Measurements from ENCODE around the gene GLI3.

The GLI3 gene

GRCh38 chr7:42071372-42072261 lies 165.4 kb downstream of the GLI3 start:
- DNase-seq: no peak

GRCh38 chr7:42070068-42070467 lies 166.9 kb downstream of the GLI3 start:
- no peak for DNase-seq

- DNase-seq: no peak
Measured at GRCh38 chr7:42069590-42069989, 167.4 kb downstream of the GLI3 start.

- DNase-seq: no peak
Measured at GRCh38 chr7:42068554-42069280, 168.3 kb downstream of the GLI3 start.

GRCh38 chr7:42065942-42066341 lies 171.1 kb downstream of the GLI3 start:
- DNase-seq: no peak

GRCh38 chr7:42065015-42065414 lies 172.0 kb downstream of the GLI3 start:
- DNase-seq: no peak

GRCh38 chr7:42064534-42064933 lies 172.5 kb downstream of the GLI3 start:
- DNase-seq: no peak

GRCh38 chr7:42059275-42059674 lies 177.7 kb downstream of the GLI3 start:
- no peak for DNase-seq

GRCh38 chr7:42057331-42057730 lies 179.7 kb downstream of the GLI3 start:
- DNase-seq: no peak

GRCh38 chr7:42055171-42055570 lies 181.8 kb downstream of the GLI3 start:
- DNase-seq: no peak

GRCh38 chr7:42053834-42054233 lies 183.2 kb downstream of the GLI3 start:
- no peak for DNase-seq

GRCh38 chr7:42049761-42050160 lies 187.2 kb downstream of the GLI3 start:
- no peak for DNase-seq

GRCh38 chr7:42046483-42046882 lies 190.5 kb downstream of the GLI3 start:
- DNase-seq: no peak

- no peak for DNase-seq
Measured at GRCh38 chr7:42045961-42046360, 191.0 kb downstream of the GLI3 start.

GRCh38 chr7:42039921-42040320 lies 197.1 kb downstream of the GLI3 start:
- no peak for DNase-seq

GRCh38 chr7:42035210-42035609 lies 201.8 kb downstream of the GLI3 start:
- no peak for DNase-seq

- no peak for DNase-seq
Measured at GRCh38 chr7:42033480-42033879, 203.5 kb downstream of the GLI3 start.

- DNase-seq: no peak
Measured at GRCh38 chr7:42029405-42029804, 207.6 kb downstream of the GLI3 start.

- no peak for DNase-seq
Measured at GRCh38 chr7:42027521-42027920, 209.5 kb downstream of the GLI3 start.

GRCh38 chr7:42026622-42027197 lies 210.3 kb downstream of the GLI3 start:
- DNase-seq: no peak

- no peak for DNase-seq
Measured at GRCh38 chr7:42025635-42026375, 211.2 kb downstream of the GLI3 start.

GRCh38 chr7:42024537-42024936 lies 212.5 kb downstream of the GLI3 start:
- DNase-seq: no peak

GRCh38 chr7:42023262-42023661 lies 213.7 kb downstream of the GLI3 start:
- no peak for DNase-seq
